ENCODE measurements around the gene PARP2.

The PARP2 gene

GRCh38 chr14:20384886-20385285 is 41.5 kb downstream of the PARP2 start:
- POLR2A ChIA-PET: interaction anchor here (0.6 to 1.3 kb wide), 2 partner anchors 71 to 85 kb away, joined by 3 read pairs; partner anchors contain the start of genes APEX1 and PNP
- CTCF ChIA-PET: no interaction called here
- DNase-seq (ENCODE audit: extremely low spot score): no peak
- TF ChIP-seq FOXA1 (IDR thresholded peaks at IDR 0.05): no peak

- CTCF ChIA-PET: no interaction called here
- no peak for TF ChIP-seq CTBP1 (IDR thresholded peaks at IDR 0.05; ENCODE audit: borderline replicate concordance)
- no peak for TF ChIP-seq L3MBTL2 (conservative IDR thresholded peaks at IDR 0.05)
- no peak for TF ChIP-seq ELF4 (IDR thresholded peaks at IDR 0.05)
- no peak for TF ChIP-seq ZNF384 (IDR thresholded peaks at IDR 0.05)
- no peak for TF ChIP-seq SUZ12 (IDR thresholded peaks at IDR 0.05)
- TF ChIP-seq SP1 (IDR thresholded peaks at IDR 0.05): no peak
- TF ChIP-seq FOXA1 (IDR thresholded peaks at IDR 0.05): no peak
- TF ChIP-seq NFRKB (IDR thresholded peaks at IDR 0.05): no peak
- no peak for TF ChIP-seq TARDBP (IDR thresholded peaks at IDR 0.05)
- TF ChIP-seq LEF1 (IDR thresholded peaks at IDR 0.05; ENCODE audit: borderline replicate concordance): no peak
- no peak for TF ChIP-seq ARNT (IDR thresholded peaks at IDR 0.05)
- no peak for TF ChIP-seq PKNOX1 (IDR thresholded peaks at IDR 0.05)
- no peak for TF ChIP-seq FOXK2 (IDR thresholded peaks at IDR 0.05)
- TF ChIP-seq FOXM1 (IDR thresholded peaks at IDR 0.05; ENCODE audit: borderline replicate concordance): no peak
- TF ChIP-seq BHLHE40 (IDR thresholded peaks at IDR 0.05; ENCODE audit: borderline replicate concordance): no peak
- TF ChIP-seq HDGF (IDR thresholded peaks at IDR 0.05; ENCODE audit: borderline replicate concordance): no peak
- no peak for DNase-seq (ENCODE audit: extremely low spot score)
- POLR2A ChIA-PET: no interaction called here
These were observed 42.9 kb downstream of the PARP2 start for GRCh38 chr14:20386276-20386855.

GRCh38 chr14:20387576-20387975 is 44.1 kb downstream of the PARP2 start:
- POLR2A ChIA-PET: no interaction called here
- CTCF ChIA-PET: no interaction called here
- TF ChIP-seq FOXA1 (IDR thresholded peaks at IDR 0.05): no peak
- TF ChIP-seq ARNT (IDR thresholded peaks at IDR 0.05): no peak
- DNase-seq (ENCODE audit: extremely low spot score): no peak

- CTCF ChIA-PET: no interaction called here
- no peak for DNase-seq (ENCODE audit: extremely low spot score)
- TF ChIP-seq ELF4 (IDR thresholded peaks at IDR 0.05): no peak
- no peak for TF ChIP-seq HDGF (IDR thresholded peaks at IDR 0.05; ENCODE audit: borderline replicate concordance)
- no peak for TF ChIP-seq TARDBP (IDR thresholded peaks at IDR 0.05)
- no peak for TF ChIP-seq BHLHE40 (IDR thresholded peaks at IDR 0.05; ENCODE audit: borderline replicate concordance)
- TF ChIP-seq FOXK2 (IDR thresholded peaks at IDR 0.05): no peak
- no peak for TF ChIP-seq FOXA1 (IDR thresholded peaks at IDR 0.05)
- TF ChIP-seq FOXM1 (IDR thresholded peaks at IDR 0.05; ENCODE audit: borderline replicate concordance): no peak
- TF ChIP-seq LEF1 (IDR thresholded peaks at IDR 0.05; ENCODE audit: borderline replicate concordance): no peak
- TF ChIP-seq ZNF384 (IDR thresholded peaks at IDR 0.05): no peak
- TF ChIP-seq SUZ12 (IDR thresholded peaks at IDR 0.05): no peak
- TF ChIP-seq ARNT (IDR thresholded peaks at IDR 0.05): no peak
- TF ChIP-seq CTBP1 (IDR thresholded peaks at IDR 0.05; ENCODE audit: borderline replicate concordance): no peak
- no peak for TF ChIP-seq L3MBTL2 (conservative IDR thresholded peaks at IDR 0.05)
- no peak for TF ChIP-seq SP1 (IDR thresholded peaks at IDR 0.05)
- no peak for TF ChIP-seq NFRKB (IDR thresholded peaks at IDR 0.05)
- TF ChIP-seq PKNOX1 (IDR thresholded peaks at IDR 0.05): no peak
- POLR2A ChIA-PET: no interaction called here
These were observed 44.7 kb downstream of the PARP2 start for GRCh38 chr14:20388159-20388558.

- CTCF ChIA-PET: interaction anchor here (0.6 kb wide), 1 partner anchor 484 kb away, joined by 3 read pairs; no protein-coding TSS in a partner anchor
- DNase-seq (ENCODE audit: extremely low spot score): no peak
- TF ChIP-seq BHLHE40 (IDR thresholded peaks at IDR 0.05; ENCODE audit: borderline replicate concordance) (no peak), FOXM1 (IDR thresholded peaks at IDR 0.05; ENCODE audit: borderline replicate concordance) (no peak)
- POLR2A ChIA-PET: no interaction called here
These were observed 48.1 kb downstream of the PARP2 start for GRCh38 chr14:20391505-20391904.

GRCh38 chr14:20397511-20397910 is 54.1 kb downstream of the PARP2 start:
- no peak for TF ChIP-seq HDGF (IDR thresholded peaks at IDR 0.05; ENCODE audit: borderline replicate concordance)
- no peak for TF ChIP-seq BHLHE40 (IDR thresholded peaks at IDR 0.05; ENCODE audit: borderline replicate concordance)
- TF ChIP-seq SP1 (IDR thresholded peaks at IDR 0.05): no peak
- no peak for TF ChIP-seq NFRKB (IDR thresholded peaks at IDR 0.05)
- no peak for TF ChIP-seq SUZ12 (IDR thresholded peaks at IDR 0.05)
- no peak for TF ChIP-seq ZNF384 (IDR thresholded peaks at IDR 0.05)
- no peak for TF ChIP-seq CTBP1 (IDR thresholded peaks at IDR 0.05; ENCODE audit: borderline replicate concordance)
- no peak for TF ChIP-seq L3MBTL2 (conservative IDR thresholded peaks at IDR 0.05)
- no peak for TF ChIP-seq TARDBP (IDR thresholded peaks at IDR 0.05)
- TF ChIP-seq PKNOX1 (IDR thresholded peaks at IDR 0.05): no peak
- TF ChIP-seq ARNT (IDR thresholded peaks at IDR 0.05): no peak
- no peak for TF ChIP-seq FOXM1 (IDR thresholded peaks at IDR 0.05; ENCODE audit: borderline replicate concordance)
- no peak for TF ChIP-seq ELF4 (IDR thresholded peaks at IDR 0.05)
- TF ChIP-seq LEF1 (IDR thresholded peaks at IDR 0.05; ENCODE audit: borderline replicate concordance): no peak
- no peak for DNase-seq (ENCODE audit: extremely low spot score)
- CTCF ChIA-PET: no interaction called here
- POLR2A ChIA-PET: no interaction called here

GRCh38 chr14:20400589-20400964 is 57.1 kb downstream of the PARP2 start:
- DNase-seq (ENCODE audit: extremely low spot score): no peak
- no peak for TF ChIP-seq FOXA1 (IDR thresholded peaks at IDR 0.05)
- no peak for TF ChIP-seq HDGF (IDR thresholded peaks at IDR 0.05; ENCODE audit: borderline replicate concordance)
- TF ChIP-seq SP1 (IDR thresholded peaks at IDR 0.05): no peak
- TF ChIP-seq ZNF384 (IDR thresholded peaks at IDR 0.05): no peak
- no peak for TF ChIP-seq ARNT (IDR thresholded peaks at IDR 0.05)
- POLR2A ChIA-PET: no interaction called here
- CTCF ChIA-PET: no interaction called here
